Activated CD8-positive, alpha-beta memory T cell treated with anti-CD3 and anti-CD28 coated beads, Interleukin-2, amount 50 U/mL, for 1 hour (primary cell): ENCODE measurements around the gene MUC20.
"Not testable (repeated sequence)": the region's sequence is repeated elsewhere in the genome, so short reads cannot be mapped to it uniquely, and the experiment has no call there.

Source experiments
- DNase-seq: peaks from one replicate; pipeline ENCODE4 v3.0.0-alpha.2; 2020; ENCODE audit errors: extremely low read depth

The MUC20 gene

DNA sequence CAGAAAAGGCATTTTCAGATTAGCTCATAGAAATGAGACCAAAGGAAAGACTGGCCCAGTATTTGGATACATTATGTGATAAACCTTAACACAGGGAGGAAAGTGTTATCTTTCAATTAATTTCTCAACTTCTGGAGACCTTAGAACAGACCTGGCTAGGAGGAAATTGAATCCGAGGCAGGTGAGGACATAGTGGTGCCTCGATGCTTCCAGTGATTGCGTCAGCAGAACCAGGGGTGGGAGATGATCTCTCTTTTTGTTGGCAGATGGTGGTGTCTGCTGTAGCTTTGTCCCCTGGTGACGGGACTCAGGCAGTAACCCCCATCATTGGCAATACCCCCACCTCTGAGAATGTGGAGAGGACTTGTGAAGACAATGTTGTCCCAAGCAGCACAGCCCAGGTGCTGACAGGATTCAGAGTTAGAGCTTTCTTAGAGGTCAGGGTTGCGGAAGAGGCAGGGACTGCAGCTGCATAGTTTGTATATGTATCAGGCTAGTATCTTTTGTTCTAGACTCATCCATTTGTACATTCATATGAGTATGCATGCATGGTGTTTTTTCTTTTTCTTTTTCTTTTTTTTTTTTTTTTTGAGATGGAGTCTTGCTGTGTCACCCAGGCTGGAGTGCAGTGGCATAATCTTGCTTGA lies 27.9 kb upstream of the MUC20 start:
- no peak for DNase-seq

DNA sequence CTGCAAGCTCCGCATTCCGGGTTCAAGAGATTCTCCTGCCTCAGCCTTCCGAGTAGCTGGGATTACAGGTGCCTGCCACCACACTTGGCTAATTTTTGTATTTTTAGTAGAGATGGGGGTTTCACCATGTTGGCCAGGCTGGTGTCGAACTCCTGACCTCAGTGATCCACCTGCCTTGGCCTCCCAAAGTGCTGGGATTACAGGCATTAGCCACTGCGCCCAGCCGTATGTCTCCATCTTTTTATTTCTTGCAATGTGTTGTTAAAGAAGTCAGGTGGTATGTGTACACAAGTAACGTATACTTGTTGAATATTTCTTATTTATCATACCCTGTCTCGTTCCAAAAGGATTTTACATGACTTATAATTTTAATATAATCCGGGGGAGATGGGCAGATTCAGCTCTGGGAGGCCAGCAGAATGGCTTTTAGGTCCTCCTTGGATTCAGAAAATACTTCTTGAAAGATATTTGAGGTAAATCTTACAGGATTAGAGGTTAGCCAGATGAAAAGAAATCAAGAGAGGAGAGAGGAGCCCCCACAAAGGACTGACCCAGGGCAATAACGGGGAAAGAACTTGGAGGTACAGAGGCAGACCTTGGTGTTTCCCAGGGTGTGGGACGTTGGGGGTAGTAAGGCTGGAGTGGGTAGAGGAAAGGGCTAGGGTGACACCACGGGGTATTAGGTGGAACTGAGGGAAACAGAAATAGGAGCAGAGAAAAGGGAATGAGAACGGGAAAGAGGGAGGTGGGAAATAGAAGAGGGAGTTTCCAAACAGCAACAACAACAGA lies 27.2 kb upstream of the MUC20 start:
- no peak for DNase-seq

DNA sequence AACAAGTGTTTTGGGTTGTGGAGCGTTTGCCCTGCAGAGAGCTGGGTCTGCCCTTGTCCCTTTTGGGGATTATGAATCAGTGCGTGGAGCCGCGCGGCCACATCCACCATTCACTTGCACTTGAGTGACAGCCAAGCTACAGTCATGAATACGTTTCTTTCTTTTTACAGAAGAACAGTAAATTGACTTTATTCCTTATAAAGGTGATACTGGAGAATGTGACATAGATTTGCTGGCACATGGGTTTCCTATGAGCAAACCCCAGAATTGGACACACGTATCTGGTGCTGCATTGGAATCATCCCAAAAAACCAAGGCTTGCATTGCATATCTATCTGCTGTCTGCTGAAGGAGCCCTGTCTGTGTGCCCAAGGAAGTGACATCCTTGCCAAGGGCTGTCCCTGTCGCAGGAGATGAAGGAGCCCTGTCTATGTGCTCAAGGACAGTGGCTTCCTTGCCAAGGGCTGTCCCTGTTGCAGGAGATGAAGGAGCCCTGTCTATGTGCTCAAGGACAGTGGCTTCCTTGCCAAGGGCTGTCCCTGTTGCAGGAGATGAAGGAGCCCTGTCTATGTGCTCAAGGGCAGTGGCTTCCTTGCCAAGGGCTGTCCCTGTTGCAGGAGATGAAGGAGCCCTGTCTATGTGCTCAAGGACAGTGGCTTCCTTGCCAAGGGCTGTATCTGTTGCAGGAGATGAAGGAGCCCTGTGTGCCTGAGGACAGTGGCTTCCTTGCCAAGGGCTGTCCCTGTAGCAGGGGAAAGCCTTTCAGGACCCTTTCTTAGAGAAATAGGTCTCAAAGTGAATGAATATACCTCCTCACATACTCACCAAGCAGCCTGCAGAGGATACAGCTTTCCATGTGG lies 26.3 kb upstream of the MUC20 start:
- DNase-seq: not testable (repeated sequence)

- no peak for DNase-seq
Observed at GRCh38 chr3:195696632-195697278, 24.0 kb upstream of the MUC20 start.

DNA sequence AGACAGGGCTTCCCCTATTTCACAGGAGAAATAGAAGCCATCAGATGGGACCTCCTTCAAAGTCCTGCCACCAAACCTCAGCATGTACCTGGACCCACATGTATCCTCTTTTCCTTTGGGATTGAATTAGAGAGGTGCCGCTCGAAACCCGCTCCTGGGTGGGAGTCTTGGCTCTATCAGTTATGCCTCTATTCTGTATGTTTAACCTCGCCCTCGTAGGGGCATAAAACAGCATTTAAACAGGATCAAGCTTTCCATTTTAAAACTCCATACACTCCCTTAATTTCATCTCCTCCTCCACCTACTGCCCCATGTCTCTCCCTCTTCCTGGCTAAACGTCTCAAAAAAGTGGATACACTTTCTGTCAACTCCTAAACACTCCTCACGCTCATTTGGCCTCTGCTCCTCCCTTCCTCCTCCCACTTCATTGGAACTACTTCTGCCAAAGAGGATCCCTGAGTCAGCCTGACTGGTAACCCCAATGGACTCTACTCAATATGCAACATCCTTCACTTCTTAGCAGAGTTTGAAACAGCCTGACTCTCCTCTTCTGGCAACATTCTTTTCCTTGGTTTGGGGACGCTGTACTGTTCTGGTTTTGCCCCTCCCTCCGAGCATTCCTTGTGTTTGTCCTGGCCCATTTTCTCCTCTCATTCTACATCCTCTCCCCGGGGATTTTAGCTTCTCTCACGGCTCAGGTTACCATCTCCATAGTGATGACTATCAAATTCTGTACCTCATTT lies 23.0 kb upstream of the MUC20 start:
- DNase-seq: no peak

DNA sequence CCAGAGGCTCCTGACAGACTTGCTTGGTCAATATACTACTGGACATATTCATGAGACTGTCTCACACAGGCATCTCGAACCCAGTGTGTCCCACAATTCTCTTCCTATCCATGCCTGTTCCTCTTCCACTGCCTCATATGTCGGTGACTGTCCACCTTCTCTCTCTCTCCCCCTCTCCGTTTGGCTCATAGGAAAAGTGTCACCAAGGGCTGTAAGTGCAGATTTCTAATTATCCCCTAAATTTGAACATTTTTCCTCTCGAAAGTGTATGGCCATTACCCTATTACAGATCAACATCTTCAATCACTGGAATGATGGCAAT lies 22.5 kb upstream of the MUC20 start:
- no peak for DNase-seq

DNA sequence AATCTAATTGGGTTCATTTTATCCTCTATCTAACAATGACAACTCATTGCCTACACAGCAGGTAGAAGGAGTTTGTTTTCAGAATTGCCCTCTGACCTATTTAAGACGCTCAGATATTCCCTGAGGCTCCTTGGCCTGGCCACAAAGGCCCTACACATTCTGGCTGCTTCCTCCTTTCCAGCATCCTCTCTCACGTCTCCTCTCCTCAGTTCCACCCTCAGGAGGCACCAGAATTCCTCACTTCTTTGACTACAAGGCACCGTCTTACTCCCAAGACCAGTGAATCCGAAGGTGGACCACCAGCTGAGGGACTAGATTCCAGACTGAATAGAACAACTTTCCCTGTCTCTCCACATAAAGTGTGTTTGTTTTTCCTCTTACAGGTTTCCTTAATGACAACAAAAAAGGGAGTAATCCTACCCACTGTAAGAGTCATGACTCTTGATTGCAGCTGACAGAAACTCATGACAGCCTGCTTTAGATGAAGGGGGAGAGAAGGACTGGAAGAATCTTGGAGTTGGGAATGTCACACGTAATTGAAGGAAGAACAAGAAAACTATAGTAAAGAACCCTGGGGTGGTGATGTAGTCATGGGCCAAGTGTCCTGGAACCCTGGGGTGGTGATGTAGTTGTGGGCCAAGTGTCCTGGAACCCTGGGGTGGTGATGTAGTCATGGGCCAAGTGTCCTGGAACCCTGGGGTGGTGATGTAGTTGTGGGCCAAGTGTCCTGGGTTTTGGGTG lies 22.0 kb upstream of the MUC20 start:
- DNase-seq: no peak

GRCh38 chr3:195699388-195699771 lies 21.4 kb upstream of the MUC20 start:
- no peak for DNase-seq

- DNase-seq: no peak
Observed at GRCh38 chr3:195699860-195700259, 20.9 kb upstream of the MUC20 start.

DNA sequence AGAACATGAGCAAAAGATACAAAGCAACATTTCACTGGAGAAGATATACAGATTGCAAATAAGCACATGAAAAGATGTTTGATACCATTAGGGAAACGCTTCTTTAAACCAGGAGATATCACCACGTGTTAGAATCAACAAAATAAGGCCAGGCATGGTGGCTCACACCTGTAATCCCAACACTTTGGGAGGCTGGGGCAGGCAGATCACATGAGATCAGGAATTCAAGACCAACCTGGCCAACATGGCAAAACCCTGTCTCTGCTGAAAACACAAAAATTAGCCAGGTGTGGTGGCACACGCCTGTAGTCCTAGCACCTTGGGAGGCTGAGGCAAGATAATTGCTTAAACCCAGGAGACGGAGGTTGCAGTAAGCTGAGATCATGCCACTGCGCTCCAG lies 20.5 kb upstream of the MUC20 start:
- no peak for DNase-seq

DNA sequence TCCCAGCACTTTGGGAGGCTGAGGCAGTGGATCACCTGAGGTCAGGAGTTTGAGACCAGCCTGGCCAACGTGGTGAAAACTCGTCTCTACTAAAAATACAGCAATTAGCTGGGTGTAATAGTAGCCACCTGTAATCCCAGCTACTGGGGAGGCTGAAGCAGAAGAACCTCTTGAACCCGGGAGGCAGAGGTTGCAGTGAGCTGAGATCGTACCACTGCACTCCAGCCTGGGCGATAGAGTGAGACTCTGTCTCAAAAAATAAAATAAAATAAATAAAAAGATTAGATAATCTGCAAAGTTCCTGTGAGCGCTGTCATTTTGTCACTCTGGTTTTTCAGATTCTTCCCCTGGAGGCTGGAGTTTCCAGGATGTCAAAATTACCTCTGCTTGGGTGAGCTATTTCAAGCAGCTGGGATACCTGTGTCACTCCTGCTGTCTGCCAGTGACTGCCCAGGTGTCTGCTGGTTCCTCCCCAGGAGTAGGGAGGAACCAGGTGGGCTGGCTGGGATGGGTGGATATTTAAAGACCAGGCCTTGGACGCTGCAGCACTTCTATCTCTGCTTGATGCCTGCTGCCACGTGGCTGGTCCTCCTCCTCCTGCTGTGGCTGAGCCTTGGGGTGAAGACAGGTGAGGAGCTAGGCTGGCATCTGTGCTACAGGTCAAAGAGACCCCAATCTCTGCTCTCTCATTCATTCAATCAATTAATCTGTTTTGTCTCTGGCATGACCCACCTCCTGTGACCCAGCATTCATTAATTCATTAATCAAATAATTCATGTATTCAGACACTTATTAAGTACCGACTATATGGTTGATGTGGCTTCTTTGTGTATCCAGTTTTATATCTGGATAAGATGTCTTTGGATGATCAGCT lies 19.5 kb upstream of the MUC20 start:
- no peak for DNase-seq

GRCh38 chr3:195703776-195704175 lies 17.0 kb upstream of the MUC20 start:
- DNase-seq: no peak

- no peak for DNase-seq
Observed at GRCh38 chr3:195704433-195704999, 16.3 kb upstream of the MUC20 start.

- no peak for DNase-seq
Observed at GRCh38 chr3:195705081-195705991, 15.4 kb upstream of the MUC20 start.

DNA sequence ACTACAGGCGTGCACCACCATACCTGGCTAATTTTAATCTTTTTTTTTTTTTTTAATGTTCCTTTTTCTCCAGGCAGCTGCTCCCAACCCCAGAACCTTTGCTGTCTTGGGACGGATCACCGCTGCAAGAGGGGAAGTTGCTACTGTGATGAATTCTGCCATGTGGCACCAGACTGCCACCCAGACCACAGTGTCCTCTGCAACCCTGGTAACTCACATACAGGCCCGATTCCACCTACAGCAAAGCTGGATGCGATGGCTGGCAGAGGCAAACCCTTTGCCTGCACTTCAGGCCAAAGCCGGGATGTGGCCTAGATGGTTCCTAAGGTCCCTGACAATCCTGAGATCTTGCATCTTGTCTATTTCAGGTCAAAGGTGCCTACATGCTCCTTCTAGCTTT lies 12.7 kb upstream of the MUC20 start:
- no peak for DNase-seq

- DNase-seq: no peak
Observed at GRCh38 chr3:195708626-195709481, 11.9 kb upstream of the MUC20 start.

GRCh38 chr3:195709676-195710085 lies 11.1 kb upstream of the MUC20 start:
- DNase-seq: no peak
